Cardiac fibroblast (primary cell): ENCODE data around the gene EEF1B2.
"Not testable (repeated sequence)": the region's sequence is repeated elsewhere in the genome, so short reads cannot be mapped to it uniquely, and the experiment has no call there.

Source experiments
- DNase-seq, 2 donors: peaks; one replicate each; pipeline versions ENCODE4 v3.0.0 to v3.0.0-alpha.2; 2010; ENCODE audit warnings: low read depth in 2 of 2
- H3K4me3 ChIP-seq, 2 donors: replicated peaks in 1 of 2; 1 replicate in 1 of 2; 2 replicates in 1 of 2; pipeline ENCODE4 v1.5.1; 2011; ENCODE audit warnings: low read depth in 2 of 2, low read length in 2 of 2, mild to moderate bottlenecking in 2 of 2, moderate library complexity in 1 of 2
- TF ChIP-seq, protein P1 (sequence below): IDR thresholded peaks from one replicate; pipeline ENCODE4 v1.5.1; 2011; ENCODE audit warnings: low read depth, mild to moderate bottlenecking, low read length, inconsistent platforms

The EEF1B2 gene

DNA sequence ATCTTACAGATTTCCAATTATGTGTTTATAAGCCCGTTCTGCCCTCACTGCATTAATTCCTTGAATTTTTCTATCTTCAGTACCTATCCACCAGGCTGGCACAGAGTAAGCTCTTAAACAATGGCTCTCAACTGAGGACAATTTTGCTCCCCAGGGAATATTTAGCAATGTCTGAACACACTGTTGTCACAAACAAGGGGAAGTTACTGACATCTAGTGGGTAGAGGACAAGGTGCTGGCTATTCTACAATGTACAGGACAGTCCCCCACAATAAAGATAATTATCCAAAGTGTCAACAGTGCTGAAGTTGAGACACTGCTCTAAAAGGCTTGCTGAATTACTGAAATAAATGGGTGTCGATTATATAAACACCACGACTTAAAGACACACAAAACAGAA lies 5.5 kb upstream of the EEF1B2 start:
- TF ChIP-seq, protein P1, sequence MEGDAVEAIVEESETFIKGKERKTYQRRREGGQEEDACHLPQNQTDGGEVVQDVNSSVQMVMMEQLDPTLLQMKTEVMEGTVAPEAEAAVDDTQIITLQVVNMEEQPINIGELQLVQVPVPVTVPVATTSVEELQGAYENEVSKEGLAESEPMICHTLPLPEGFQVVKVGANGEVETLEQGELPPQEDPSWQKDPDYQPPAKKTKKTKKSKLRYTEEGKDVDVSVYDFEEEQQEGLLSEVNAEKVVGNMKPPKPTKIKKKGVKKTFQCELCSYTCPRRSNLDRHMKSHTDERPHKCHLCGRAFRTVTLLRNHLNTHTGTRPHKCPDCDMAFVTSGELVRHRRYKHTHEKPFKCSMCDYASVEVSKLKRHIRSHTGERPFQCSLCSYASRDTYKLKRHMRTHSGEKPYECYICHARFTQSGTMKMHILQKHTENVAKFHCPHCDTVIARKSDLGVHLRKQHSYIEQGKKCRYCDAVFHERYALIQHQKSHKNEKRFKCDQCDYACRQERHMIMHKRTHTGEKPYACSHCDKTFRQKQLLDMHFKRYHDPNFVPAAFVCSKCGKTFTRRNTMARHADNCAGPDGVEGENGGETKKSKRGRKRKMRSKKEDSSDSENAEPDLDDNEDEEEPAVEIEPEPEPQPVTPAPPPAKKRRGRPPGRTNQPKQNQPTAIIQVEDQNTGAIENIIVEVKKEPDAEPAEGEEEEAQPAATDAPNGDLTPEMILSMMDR, result no peak
- no peak overlapping the region for H3K4me3 ChIP-seq
- DNase-seq, result peak; percentile 21 to 51

DNA sequence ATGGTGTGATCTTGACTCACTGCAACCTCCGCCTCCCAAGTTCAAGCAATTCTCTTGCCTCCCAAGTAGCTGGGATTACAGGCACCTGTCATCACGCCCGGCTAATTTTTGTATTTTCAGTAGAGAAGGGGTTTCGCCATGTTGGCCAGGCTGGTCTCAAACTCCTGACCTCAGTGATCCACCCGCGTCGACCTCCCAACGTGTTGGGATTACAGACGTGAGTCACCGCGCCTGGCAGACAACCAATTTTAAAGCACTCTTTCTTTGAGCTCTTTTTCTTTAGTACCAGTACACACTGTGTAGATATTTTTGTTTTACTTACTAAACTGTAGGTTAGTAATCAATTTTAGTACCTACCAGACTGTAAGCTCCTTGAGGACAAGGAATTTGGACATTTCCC lies 2.7 kb upstream of the EEF1B2 start:
- H3K4me3 ChIP-seq, result not testable (repeated sequence)
- DNase-seq, result peak; percentile 2 to 30

DNA sequence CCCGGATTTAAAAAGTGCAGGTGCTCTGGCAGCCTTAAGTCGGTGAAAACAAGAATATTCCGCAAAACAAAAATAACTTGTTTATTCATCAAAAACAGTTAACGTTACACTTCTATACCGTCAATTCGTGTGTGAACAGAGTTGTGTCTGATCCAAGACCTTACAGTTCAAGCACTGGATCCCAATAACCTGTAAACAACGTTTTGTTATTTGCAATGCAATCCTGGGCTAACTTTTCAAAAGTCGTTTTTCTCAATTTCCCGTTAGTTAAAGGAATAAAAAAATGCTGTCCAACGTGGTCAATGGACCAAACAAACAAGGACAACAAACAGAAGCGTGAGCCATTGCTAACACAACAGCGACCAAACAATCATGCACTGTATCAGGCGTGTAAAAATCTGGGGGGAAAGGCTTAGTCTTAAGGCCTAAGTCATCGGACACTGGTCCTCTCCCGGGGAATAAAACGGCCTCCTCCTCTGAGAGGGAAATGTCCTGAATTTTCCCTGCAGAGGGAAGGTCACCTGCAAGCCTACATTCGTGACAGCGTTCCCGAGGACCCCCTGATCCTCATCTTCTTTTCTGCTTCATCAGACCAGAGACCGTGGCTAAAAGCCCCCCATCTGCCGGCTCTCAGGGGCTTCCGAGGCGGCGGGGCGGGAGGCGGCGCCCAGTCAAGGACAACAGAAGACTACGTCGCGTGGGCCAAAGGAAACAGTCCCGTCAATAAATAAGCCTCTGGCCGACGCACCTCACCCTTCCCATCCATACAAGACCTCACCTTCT lies 941 bp upstream of the EEF1B2 start:
- DNase-seq, result peak; percentile 31 to 43
- TF ChIP-seq, protein P1, result no peak
- peak overlapping the region; percentile 74 to 93 for H3K4me3 ChIP-seq

DNA sequence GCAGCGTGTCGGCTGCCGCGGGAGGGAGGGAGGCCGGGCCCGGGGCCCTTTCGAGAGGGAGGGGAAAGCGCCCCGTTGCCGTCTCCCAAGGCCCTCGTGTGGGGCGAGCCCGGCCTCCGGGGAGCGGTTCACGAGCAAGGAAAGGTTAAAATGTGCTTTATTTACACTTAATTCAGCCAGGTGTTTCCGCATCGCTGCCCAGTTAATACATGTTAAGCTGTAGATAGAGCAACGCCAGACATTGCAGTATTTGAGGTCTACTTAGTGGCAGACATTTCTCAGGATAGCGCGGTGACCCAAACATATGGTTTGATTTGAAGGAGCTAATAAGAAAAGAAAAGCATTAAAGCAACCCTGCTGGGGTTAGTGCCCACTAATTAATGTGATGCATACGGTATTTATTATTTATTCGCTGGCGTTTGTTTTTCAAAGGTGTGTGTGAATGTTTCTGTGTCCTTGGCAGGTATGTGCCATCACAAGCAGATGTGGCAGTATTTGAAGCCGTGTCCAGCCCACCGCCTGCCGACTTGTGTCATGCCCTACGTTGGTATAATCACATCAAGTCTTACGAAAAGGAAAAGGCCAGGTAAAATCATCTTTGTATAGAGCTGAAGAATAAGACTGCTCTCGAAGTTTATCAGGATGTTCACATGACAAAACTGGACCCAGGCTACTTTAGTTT lies 571 bp downstream of the EEF1B2 start:
- TF ChIP-seq, protein P1, result no peak
- DNase-seq, result peak in 1 of 2 donors; percentile 48
- H3K4me3 ChIP-seq, result peak overlapping the region; percentile 74 to 93

DNA sequence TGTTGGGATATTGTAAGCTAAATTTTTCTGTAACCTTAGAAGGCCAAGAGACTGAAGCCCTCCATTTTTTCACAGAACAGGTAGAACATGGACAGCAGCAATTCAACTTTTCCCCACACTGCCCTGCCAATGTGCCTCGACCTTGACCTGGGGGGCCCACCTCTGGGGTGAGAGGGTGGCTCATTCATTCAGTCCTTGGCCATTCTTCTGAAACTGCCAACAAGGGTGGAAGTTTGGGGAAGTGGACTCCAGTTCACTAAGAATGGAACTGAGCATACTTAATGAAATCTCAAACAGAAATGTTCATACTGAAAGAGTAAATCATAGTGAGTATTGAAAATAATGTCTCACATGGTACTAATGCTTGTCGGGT lies 1.1 kb downstream of the EEF1B2 start:
- no peak for DNase-seq

DNA sequence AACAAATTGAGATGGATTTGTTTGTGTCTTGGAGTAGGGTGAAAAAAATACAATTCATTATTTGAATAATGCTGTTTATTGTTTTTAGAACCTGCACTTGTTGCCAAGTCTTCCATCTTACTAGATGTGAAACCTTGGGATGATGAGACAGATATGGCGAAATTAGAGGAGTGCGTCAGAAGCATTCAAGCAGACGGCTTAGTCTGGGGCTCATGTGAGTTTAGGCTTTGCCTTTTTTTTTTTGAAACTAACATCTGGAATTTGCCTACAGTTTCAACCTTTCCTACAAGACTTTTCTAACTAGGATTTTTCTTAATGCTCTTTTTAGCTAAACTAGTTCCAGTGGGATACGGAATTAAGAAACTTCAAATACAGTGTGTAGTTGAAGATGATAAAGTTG lies 2.7 kb downstream of the EEF1B2 start:
- peak; percentile 8 to 39 for DNase-seq

More for the DNA sequence above, 1.1 kb downstream of the EEF1B2 start:
- peak overlapping the region; percentile 74 to 93 for H3K4me3 ChIP-seq
- TF ChIP-seq, protein P1, result no peak

DNA sequence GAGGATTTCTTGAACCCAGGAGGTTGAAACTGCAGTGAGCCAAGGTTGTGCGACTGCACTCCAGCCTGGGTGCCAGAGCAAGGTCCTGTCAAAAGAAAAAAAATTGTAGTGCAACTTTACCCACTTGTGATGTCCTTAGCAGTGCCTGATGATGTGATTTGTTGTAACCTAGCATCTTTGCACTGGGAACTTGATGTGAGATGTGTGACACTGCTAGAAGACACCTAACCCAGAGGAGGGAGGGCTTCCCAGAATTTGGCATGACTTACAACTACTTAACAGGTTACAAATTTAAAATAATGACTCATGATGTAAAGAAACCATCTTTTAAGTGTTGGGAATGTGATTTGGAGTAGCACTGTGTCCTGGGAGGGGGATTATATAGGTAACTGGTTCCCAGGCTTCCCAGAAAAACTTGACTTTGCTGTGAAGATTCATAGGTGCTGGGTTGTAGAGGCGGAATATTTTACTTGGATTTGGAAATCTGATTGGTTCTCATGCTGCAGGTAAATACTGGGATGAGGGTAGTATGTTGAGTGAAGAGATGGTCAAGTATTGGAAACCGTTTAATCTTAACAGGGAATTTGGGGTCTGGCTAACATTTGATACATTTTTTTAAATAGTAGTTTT lies 3.7 kb downstream of the EEF1B2 start:
- no peak for DNase-seq
- TF ChIP-seq, protein P1, result no peak

More for the DNA sequence above, 2.7 kb downstream of the EEF1B2 start:
- H3K4me3 ChIP-seq, result not testable (repeated sequence)

More for the DNA sequence above, 3.7 kb downstream of the EEF1B2 start:
- H3K4me3 ChIP-seq, result no peak overlapping the region
